ENCODE results near the gene CTIF. TPM values are rescaled to one million over a fixed set of nuclear protein-coding genes. Genes with fewer than 3 reads are reported as not detected.

The CTIF gene
- total RNA-seq, 1 experiment from 2014 or later = 26.5 TPM

- H3K4me1 ChIP-seq (ENCODE audit: control insufficient read depth, insufficient read depth, low read length) = peaks cover 82% of the 10 kb centered on the region
- no TSS peak for BruUV-seq (replicated peaks)
- peak overlapping the region; percentile 81 for H3K27ac ChIP-seq (ENCODE audit: low read length)
- H3K36me3 ChIP-seq (ENCODE audit: control insufficient read depth, insufficient read depth, low read length) = no peaks in the 10 kb centered on the region
- ChIA-PET CTCF (no interaction called here), POLR2A (no interaction called here)
- intact Hi-C loops (cut with micrococcal nuclease; ENCODE audit: unreplicated experiment) = no loop called here
- in situ Hi-C loops (cut with HindIII; ENCODE audit: low pct_unique_long_range_greater_than_20kb, low sequenced_read_pairs) = no loop called here
- H3K4me3 ChIP-seq (ENCODE audit: low read depth in 2 of 2, low read length in 2 of 2) = no peak overlapping the region
- ATAC-seq = no peak
- TF ChIP-seq CTCF (IDR thresholded peaks at IDR 0.05) (no peak), SIN3A (IDR thresholded peaks at IDR 0.05; ENCODE audit: borderline replicate concordance, insufficient read depth, low read depth, low read length) (no peak), REST (IDR thresholded peaks at IDR 0.05; ENCODE audit: insufficient read depth in 1 of 2, low read depth in 2 of 2, low read length in 1 of 2) (no peak), TCF7L2 (IDR thresholded peaks at IDR 0.05; ENCODE audit: low read depth, low read length) (no peak), POLR2AphosphoS5 (IDR thresholded peaks at IDR 0.05; ENCODE audit: low read depth, low read length) (no peak)
- H3K9me3 ChIP-seq (ENCODE audit: control insufficient read depth, insufficient read depth, low read depth, low read length) = no peaks in the 10 kb centered on the region
- DNase-seq (ENCODE audit: low read depth, low spot score) = no peak
- H3K27me3 ChIP-seq (ENCODE audit: control insufficient read depth, insufficient read depth, low read length) = no peaks in the 10 kb centered on the region
Measured at GRCh38 chr18:48837676-48838075, 298.8 kb downstream of the CTIF start.

- peak overlapping the region; percentile 81 for H3K27ac ChIP-seq (ENCODE audit: low read length)
- ChIA-PET POLR2A (no interaction called here), CTCF (no interaction called here)
- no peaks in the 10 kb centered on the region for H3K36me3 ChIP-seq (ENCODE audit: control insufficient read depth, insufficient read depth, low read length)
- in situ Hi-C loops (cut with HindIII; ENCODE audit: low pct_unique_long_range_greater_than_20kb, low sequenced_read_pairs) (no loop called here), intact Hi-C loops (cut with micrococcal nuclease; ENCODE audit: unreplicated experiment) (no loop called here)
- no peak for TF ChIP-seq POLR2AphosphoS5 (IDR thresholded peaks at IDR 0.05; ENCODE audit: low read depth, low read length)
- TF ChIP-seq REST (IDR thresholded peaks at IDR 0.05; ENCODE audit: insufficient read depth in 1 of 2, low read depth in 2 of 2, low read length in 1 of 2) = no peak
- TF ChIP-seq CTCF (IDR thresholded peaks at IDR 0.05) = no peak
- no peak for TF ChIP-seq SIN3A (IDR thresholded peaks at IDR 0.05; ENCODE audit: borderline replicate concordance, insufficient read depth, low read depth, low read length)
- no peak for TF ChIP-seq TCF7L2 (IDR thresholded peaks at IDR 0.05; ENCODE audit: low read depth, low read length)
- peaks cover 83% of the 10 kb centered on the region for H3K4me1 ChIP-seq (ENCODE audit: control insufficient read depth, insufficient read depth, low read length)
- H3K27me3 ChIP-seq (ENCODE audit: control insufficient read depth, insufficient read depth, low read length) = no peaks in the 10 kb centered on the region
- H3K9me3 ChIP-seq (ENCODE audit: control insufficient read depth, insufficient read depth, low read depth, low read length) = no peaks in the 10 kb centered on the region
- H3K4me3 ChIP-seq (ENCODE audit: low read depth in 2 of 2, low read length in 2 of 2) = no peak overlapping the region
- DNase-seq (ENCODE audit: low read depth, low spot score) = no peak
- no TSS peak for BruUV-seq (replicated peaks)
- no peak for ATAC-seq
Measured at GRCh38 chr18:48838166-48838775, 299.4 kb downstream of the CTIF start.
